D721Med (cell line): ENCODE data around the gene KIF26A.

Experiments used
- DNase-seq: peaks from one replicate; pipeline ENCODE4 v3.0.0; 2011; ENCODE audit warnings: low spot score; ENCODE audit not compliant: insufficient read length
- FAIRE-seq: peaks from 2 replicates; lab custom pipeline; 2011; peaks lifted over from hg19 to GRCh38; lab: Jason Lieb, UNC
- TF ChIP-seq, protein P1 (sequence below): IDR thresholded peaks from 2 replicates; pipeline ENCODE4 v1.5.1; 2012; ENCODE audit warnings: mild to moderate bottlenecking, control low read depth; ENCODE audit not compliant: insufficient read depth; ENCODE audit errors: missing control alignments

The KIF26A gene

GRCh38 chr14:104192883-104193245 lies 54.5 kb downstream of the KIF26A start:
- DNase-seq = no peak
- TF ChIP-seq, protein P1, sequence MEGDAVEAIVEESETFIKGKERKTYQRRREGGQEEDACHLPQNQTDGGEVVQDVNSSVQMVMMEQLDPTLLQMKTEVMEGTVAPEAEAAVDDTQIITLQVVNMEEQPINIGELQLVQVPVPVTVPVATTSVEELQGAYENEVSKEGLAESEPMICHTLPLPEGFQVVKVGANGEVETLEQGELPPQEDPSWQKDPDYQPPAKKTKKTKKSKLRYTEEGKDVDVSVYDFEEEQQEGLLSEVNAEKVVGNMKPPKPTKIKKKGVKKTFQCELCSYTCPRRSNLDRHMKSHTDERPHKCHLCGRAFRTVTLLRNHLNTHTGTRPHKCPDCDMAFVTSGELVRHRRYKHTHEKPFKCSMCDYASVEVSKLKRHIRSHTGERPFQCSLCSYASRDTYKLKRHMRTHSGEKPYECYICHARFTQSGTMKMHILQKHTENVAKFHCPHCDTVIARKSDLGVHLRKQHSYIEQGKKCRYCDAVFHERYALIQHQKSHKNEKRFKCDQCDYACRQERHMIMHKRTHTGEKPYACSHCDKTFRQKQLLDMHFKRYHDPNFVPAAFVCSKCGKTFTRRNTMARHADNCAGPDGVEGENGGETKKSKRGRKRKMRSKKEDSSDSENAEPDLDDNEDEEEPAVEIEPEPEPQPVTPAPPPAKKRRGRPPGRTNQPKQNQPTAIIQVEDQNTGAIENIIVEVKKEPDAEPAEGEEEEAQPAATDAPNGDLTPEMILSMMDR = no peak
- FAIRE-seq = no peak

- no peak for FAIRE-seq
- no peak for DNase-seq
- TF ChIP-seq, protein P1 = no peak
Observed at GRCh38 chr14:104194016-104194415, 55.6 kb downstream of the KIF26A start.

DNA sequence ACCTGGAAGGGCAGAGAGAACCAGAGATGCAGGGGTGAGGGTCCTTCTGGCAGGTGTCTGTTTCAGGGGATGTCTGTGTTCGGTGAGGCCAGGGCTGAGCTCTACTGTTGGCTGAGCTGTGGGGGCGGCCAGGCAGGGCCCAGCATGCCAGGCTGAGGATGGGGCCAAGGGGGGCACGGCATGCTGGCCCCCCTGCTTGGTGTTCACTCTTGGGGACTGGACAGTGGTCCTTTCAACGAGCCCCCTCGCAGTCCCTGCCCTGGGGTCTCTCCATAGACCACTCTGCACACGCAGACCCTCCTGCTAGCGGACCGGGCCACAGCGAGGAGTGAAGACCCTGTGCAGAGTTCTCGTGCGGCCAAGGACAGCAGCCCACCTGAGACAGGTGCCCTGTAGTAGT lies 56.3 kb downstream of the KIF26A start:
- TF ChIP-seq, protein P1 = no peak
- DNase-seq (no peak), FAIRE-seq (no peak)

GRCh38 chr14:104195361-104195760 lies 57.0 kb downstream of the KIF26A start:
- DNase-seq = no peak
- no peak for FAIRE-seq
- TF ChIP-seq, protein P1 = no peak

GRCh38 chr14:104195878-104196277 lies 57.5 kb downstream of the KIF26A start:
- TF ChIP-seq, protein P1 = no peak
- FAIRE-seq = no peak

DNA sequence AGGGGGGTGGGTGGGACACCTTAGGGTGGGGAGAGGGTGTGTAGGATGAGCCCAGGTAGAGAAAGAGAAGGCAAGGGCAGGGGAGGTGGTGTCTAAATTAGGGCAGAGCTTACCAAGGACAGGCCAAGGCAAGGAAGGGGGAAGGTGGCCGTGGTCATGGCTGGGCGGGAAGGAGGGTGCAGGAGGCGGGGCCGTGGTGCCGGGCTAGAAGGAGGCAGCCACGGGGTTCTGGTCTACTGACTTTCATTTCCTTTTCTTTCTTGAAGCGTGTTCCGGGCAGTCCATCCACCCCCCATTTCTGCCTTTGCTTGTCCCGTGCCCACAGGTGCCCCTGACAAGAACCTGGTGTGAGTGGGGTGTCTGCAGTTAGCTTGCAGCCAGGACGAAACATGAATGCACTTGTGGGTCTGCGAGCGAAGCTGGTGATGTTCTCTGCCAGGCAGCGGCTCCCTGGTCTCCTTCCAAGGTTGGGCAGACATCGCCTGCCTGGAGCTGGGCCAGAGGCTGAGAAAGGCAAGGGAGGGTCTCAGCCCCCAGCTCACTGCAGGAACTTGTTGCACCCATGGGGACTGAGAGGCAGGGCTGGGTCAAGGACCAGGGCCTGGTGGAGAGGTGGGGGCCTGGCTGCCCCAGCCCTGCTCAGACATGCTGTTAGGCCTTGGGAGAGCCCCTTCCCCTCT lies 58.2 kb downstream of the KIF26A start:
- FAIRE-seq (no peak), DNase-seq (no peak)
- TF ChIP-seq, protein P1 = no peak

More at GRCh38 chr14:104195878-104196277, 57.5 kb downstream of the KIF26A start:
- DNase-seq = no peak

GRCh38 chr14:104197449-104198247 lies 59.3 kb downstream of the KIF26A start:
- TF ChIP-seq, protein P1 = no peak
- no peak for FAIRE-seq

More at GRCh38 chr14:104197449-104198247, 59.3 kb downstream of the KIF26A start:
- DNase-seq = no peak
